C4-2B (cell line): Measurements from ENCODE around the gene ANXA4.

Experiments
- CTCF ChIP-seq: fragments of 450-650 bp; conservative IDR thresholded peaks from 2 replicates; pipeline ENCODE4 v1.5.1; 2017; ENCODE audit warnings: mild to moderate bottlenecking
- ZFX ChIP-seq: fragments of 450-650 bp; IDR thresholded peaks from 2 replicates; pipeline ENCODE4 v1.6.1; 2017

- TF ChIP-seq CTCF (no peak), ZFX (no peak)
Observed at GRCh38 chr2:69750246-69750645, 8.3 kb downstream of the ANXA4 start.
